ENCODE data around the gene FAM20B.

FAM20B gene

DNA sequence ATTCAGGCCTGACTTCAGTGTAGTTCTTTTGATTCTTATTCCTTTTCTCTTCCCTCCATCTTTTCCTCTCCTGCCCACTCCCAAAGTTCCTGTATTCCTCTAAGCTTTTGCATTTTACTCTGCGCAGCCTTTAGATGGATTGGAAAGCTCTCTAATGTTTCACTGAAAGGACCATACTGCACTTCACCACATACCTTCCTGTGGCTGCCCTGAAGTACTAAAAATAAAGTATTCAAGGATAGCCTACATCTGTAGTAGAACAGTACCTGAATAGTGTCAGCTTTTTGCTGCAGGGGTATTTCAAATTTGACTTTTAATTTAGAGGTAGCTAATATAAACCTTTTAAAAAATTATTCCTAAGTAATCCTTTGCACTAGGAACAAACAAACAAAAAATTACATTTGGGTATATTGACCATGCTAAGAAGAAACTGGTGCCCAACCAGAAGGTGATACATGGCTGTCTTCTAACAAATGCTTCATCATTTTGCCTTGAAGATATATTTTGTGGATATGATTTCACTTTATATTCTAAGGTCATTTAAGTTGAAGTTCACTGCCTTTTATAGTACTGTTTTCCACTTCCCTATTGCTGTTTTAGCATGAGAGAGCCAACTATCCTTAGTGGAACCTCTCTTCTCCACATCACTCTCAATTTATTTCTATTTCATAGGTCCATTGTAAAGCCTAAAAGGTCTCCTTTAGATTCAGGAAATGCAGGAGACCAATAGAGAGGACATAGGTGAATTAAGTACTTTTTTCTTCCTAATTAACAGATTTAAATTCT, 22.8 kb downstream of the FAM20B start:
- no peak overlapping the region for H3K4me3 ChIP-seq (ENCODE audit: control insufficient read depth, low read depth, low read length)
- DNase-seq (ENCODE audit: low read depth) = no peak
- TF ChIP-seq, protein P1, sequence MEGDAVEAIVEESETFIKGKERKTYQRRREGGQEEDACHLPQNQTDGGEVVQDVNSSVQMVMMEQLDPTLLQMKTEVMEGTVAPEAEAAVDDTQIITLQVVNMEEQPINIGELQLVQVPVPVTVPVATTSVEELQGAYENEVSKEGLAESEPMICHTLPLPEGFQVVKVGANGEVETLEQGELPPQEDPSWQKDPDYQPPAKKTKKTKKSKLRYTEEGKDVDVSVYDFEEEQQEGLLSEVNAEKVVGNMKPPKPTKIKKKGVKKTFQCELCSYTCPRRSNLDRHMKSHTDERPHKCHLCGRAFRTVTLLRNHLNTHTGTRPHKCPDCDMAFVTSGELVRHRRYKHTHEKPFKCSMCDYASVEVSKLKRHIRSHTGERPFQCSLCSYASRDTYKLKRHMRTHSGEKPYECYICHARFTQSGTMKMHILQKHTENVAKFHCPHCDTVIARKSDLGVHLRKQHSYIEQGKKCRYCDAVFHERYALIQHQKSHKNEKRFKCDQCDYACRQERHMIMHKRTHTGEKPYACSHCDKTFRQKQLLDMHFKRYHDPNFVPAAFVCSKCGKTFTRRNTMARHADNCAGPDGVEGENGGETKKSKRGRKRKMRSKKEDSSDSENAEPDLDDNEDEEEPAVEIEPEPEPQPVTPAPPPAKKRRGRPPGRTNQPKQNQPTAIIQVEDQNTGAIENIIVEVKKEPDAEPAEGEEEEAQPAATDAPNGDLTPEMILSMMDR (IDR thresholded peaks at IDR 0.05; ENCODE audit: control insufficient read depth, insufficient read depth, low read depth, low read length, missing control alignments) = no peak

GRCh38 chr1:179052776-179053175, 27.1 kb downstream of the FAM20B start:
- TF ChIP-seq, protein P1 (IDR thresholded peaks at IDR 0.05; ENCODE audit: control insufficient read depth, insufficient read depth, low read depth, low read length, missing control alignments) = no peak
- no peak for DNase-seq (ENCODE audit: low read depth)

GRCh38 chr1:179053486-179053885, 27.8 kb downstream of the FAM20B start:
- H3K4me3 ChIP-seq (ENCODE audit: control insufficient read depth, low read depth, low read length) = no peak overlapping the region
- TF ChIP-seq, protein P1 (IDR thresholded peaks at IDR 0.05; ENCODE audit: control insufficient read depth, insufficient read depth, low read depth, low read length, missing control alignments) = no peak
- DNase-seq (ENCODE audit: low read depth) = no peak

More at GRCh38 chr1:179052776-179053175, 27.1 kb downstream of the FAM20B start:
- no peak overlapping the region for H3K4me3 ChIP-seq (ENCODE audit: control insufficient read depth, low read depth, low read length)

GRCh38 chr1:179055937-179056336, 30.2 kb downstream of the FAM20B start:
- no peak overlapping the region for H3K4me3 ChIP-seq (ENCODE audit: control insufficient read depth, low read depth, low read length)
- TF ChIP-seq, protein P1 (IDR thresholded peaks at IDR 0.05; ENCODE audit: control insufficient read depth, insufficient read depth, low read depth, low read length, missing control alignments) = no peak
- no peak for DNase-seq (ENCODE audit: low read depth)

DNA sequence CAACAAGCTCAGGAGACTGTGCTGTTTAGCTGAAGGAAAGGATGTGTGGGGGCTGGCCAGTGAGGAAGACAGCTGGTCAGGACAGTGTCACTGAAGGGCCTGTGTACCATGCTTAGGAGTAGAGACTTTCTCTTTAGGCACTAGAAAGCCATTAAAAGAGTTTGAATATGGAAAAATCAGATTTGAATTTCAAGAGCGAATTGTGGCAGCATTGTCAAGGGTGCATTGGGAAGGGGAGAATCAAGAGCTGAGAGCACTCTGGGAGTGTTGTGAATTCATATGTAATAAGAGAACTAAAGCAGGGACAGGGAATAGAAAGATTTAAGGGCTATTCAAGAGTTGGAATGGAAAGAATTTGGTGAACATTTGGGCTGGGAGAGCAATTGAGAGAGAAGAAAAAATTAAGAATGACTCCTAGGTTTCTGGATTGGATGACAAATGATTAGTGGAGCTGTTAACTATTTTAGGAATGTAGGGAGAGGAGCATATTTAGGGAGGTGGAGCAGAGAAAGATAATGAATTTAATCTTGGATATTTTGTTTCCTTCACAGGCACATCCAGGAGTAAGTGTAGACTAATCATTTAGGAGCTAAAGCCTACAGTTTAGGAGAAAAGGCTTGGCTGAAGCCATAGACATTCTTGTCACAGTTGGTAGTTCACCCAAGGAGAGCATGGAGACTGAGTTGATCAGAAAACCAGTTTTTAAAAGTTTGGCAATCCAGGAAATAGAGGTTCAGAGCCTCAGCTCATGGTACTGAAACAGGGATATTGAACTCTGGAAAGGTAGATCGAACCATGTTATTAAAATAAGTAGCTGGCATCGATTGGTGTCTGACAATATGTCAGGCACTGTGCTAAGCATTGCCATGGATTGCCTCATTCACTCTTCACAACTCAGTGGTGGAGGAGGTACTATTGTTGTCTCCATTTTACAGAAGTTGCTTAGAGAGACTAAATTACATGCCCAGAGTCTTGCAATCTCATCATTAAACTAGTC, 33.1 kb downstream of the FAM20B start:
- DNase-seq (ENCODE audit: low read depth) = no peak
- TF ChIP-seq, protein P1 (IDR thresholded peaks at IDR 0.05; ENCODE audit: control insufficient read depth, insufficient read depth, low read depth, low read length, missing control alignments) = no peak
- H3K4me3 ChIP-seq (ENCODE audit: control insufficient read depth, low read depth, low read length) = no peak overlapping the region

Measured in AG09309 (cell line).